GM06990 (cell line): ENCODE results near the gene GSTA3.
"Not testable (repeated sequence)": the region's sequence is repeated elsewhere in the genome, so short reads cannot be mapped to it uniquely, and the experiment has no call there.

Source experiments
- DNase-seq: peaks from one replicate; pipeline ENCODE4 v3.0.0-alpha.2; 2011; ENCODE audit not compliant: insufficient read length; ENCODE audit errors: extremely low read depth
- H3K27me3 ChIP-seq: replicated peaks from 2 replicates; pipeline ENCODE4 v1.6.0; 2011; ENCODE audit warnings: low read length; ENCODE audit not compliant: control insufficient read depth, insufficient read depth
- H3K36me3 ChIP-seq: 2 replicates; pipeline ENCODE4 v1.5.1; 2011; ENCODE audit warnings: low read length; ENCODE audit not compliant: control insufficient read depth, insufficient read depth
- H3K4me3 ChIP-seq: replicated peaks from 2 replicates; pipeline ENCODE4 v1.5.1; 2011; ENCODE audit warnings: low read depth, mild to moderate bottlenecking, control low read depth, low read length
- TF ChIP-seq, protein P1 (sequence below): IDR thresholded peaks from 2 replicates; pipeline ENCODE4 v1.5.1; 2011; ENCODE audit warnings: low read length, control low read depth, mild to moderate bottlenecking, inconsistent platforms; ENCODE audit not compliant: insufficient read depth, poor library complexity, severe bottlenecking

Gene GSTA3

DNA sequence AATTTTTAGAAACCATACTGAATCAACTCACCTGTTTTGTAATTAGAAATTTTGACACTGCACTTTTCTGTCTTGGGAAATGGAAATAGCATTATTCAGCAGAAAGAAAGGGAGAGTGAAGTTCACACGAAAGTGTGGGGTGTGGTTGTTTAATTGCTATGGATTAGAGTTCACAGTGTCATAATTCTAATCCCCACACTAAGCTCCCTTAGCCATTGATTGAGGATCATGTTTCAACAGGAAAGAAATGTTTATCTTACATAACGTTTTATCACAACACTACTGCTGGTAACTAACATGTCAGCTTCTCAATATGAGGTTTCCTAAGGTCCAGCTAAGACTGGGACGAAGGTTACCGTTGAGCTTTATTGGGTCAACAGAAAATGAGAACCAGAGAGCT lies 37.5 kb downstream of the GSTA3 start:
- TF ChIP-seq, protein P1, sequence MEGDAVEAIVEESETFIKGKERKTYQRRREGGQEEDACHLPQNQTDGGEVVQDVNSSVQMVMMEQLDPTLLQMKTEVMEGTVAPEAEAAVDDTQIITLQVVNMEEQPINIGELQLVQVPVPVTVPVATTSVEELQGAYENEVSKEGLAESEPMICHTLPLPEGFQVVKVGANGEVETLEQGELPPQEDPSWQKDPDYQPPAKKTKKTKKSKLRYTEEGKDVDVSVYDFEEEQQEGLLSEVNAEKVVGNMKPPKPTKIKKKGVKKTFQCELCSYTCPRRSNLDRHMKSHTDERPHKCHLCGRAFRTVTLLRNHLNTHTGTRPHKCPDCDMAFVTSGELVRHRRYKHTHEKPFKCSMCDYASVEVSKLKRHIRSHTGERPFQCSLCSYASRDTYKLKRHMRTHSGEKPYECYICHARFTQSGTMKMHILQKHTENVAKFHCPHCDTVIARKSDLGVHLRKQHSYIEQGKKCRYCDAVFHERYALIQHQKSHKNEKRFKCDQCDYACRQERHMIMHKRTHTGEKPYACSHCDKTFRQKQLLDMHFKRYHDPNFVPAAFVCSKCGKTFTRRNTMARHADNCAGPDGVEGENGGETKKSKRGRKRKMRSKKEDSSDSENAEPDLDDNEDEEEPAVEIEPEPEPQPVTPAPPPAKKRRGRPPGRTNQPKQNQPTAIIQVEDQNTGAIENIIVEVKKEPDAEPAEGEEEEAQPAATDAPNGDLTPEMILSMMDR: no peak
- Histone ChIP-seq H3K4me3 (no peak overlapping the region), H3K36me3 (no peaks in the 10 kb centered on the region), H3K27me3 (no peaks in the 10 kb centered on the region)
- no peak for DNase-seq

DNA sequence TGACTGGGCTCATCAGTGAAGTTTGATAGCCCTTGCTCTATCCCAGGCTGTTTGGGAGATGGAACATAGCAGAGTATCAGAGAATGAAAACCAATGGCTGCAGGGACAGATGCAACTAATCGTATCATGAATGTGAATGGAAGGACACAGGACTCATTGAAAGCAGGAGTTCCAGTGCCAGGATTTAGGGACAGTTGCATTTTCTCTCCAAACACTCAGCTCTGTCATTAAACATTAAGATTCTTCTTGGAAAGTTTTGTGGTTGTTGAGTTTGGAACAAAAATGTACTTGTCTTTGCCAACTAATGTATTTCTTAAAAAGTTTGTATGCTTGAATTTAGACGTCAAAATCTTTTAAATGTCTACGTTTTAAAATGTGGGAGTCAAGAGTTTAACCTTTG lies 37.9 kb downstream of the GSTA3 start:
- TF ChIP-seq, protein P1: no peak

DNA sequence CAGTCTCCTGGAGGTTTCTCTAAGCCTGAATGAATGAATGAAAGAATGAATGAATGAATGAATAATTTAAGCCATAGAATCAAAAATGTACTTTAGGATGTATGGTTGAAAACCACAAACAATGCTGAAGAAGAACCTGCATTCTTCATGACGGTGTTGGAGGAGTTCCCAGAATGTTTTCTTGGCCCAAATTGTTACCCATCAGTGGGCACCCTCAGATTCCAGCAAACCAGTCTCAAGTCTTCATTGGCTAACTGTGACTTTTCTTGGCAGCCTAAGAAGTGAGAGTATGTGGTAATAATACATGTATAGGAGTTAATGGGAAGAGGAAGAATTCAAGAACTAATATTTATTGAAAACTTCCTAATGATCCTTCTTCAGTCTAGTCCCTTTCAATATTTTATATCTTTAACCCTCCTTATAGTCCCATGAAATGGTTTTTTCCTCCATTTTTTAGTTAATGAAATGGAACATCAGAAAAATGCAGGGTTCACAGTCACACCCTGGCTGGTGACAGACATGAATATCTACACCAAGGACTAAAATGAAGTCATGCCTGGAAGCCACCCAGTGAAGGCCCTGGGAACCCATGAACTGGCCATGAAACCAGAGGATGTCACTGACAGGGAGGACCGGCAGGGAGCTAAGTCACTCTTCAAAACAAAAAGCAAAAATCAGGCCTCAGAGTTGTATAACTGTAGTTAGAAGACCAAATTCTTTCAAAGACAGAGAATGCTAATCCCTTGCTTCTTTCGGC lies 39.0 kb downstream of the GSTA3 start:
- not testable (repeated sequence) for H3K27me3 ChIP-seq, H3K36me3 ChIP-seq, DNase-seq, H3K4me3 ChIP-seq

More for the DNA sequence above, 37.9 kb downstream of the GSTA3 start:
- Histone ChIP-seq H3K4me3 (no peak overlapping the region), H3K27me3 (no peaks in the 10 kb centered on the region), H3K36me3 (no peaks in the 10 kb centered on the region)
- no peak for DNase-seq

DNA sequence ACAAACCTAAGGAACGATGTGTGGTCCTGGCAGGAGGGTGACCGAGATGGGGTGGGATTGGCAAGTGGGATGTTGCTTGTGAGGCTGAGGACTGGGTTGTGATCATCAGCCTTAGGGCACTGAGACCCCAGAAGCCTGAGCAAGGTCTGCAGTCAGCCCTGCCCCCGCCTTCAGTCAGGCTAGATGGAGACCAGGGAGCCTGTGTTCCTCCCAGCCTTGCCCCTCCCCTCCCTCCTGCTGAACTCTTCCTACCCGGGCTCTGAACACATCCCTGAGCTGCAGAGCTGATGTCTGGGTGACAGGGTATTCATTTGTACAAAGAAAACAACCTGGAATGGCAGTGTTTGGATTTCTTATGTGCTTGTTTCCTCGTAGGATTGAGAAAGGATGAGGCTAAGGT lies 40.6 kb downstream of the GSTA3 start:
- H3K4me3 ChIP-seq, H3K36me3 ChIP-seq, H3K27me3 ChIP-seq, DNase-seq: not testable (repeated sequence)

DNA sequence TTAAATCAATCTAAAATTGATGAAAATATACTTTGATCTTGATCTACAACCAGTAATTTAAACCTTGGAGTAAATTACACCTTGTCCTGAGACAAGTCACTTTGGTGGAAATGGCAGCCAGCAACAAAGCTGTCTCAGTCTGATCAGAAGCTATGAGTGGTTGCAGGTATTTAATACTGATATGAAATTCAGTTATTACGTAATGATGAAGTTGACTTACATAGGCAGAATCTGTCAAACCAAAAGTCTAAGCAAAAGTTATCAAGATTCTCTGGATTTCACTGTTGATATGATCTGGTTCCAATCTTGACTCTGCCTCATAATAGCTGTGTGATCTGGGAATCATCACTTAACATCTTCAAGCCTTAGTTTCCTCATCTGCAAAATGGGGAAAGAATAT lies 41.3 kb downstream of the GSTA3 start:
- H3K36me3 ChIP-seq: no peaks in the 10 kb centered on the region
- no peak overlapping the region for H3K4me3 ChIP-seq
- no peaks in the 10 kb centered on the region for H3K27me3 ChIP-seq
- DNase-seq: no peak
- TF ChIP-seq, protein P1: no peak

DNA sequence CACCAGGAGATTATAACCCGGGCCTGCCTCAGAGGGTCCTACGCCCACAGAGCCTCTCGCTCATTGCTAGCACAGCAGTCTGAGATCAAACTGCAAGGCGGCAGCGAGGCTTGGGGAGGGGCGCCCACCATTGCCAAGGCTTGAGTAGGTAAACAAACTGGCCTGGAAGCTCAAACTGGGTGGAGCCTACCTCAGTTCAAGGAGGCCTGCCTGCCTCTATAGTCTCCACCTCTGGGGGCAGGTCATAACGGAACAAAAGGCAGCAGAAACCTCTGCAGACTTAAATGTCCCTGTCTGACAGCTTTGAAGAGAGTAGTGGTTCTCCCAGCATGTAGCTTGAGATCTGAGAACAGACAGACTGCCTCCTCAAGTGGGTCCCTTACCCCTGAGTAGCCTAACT lies 48.3 kb downstream of the GSTA3 start:
- H3K4me3 ChIP-seq, DNase-seq, H3K36me3 ChIP-seq, H3K27me3 ChIP-seq: not testable (repeated sequence)

DNA sequence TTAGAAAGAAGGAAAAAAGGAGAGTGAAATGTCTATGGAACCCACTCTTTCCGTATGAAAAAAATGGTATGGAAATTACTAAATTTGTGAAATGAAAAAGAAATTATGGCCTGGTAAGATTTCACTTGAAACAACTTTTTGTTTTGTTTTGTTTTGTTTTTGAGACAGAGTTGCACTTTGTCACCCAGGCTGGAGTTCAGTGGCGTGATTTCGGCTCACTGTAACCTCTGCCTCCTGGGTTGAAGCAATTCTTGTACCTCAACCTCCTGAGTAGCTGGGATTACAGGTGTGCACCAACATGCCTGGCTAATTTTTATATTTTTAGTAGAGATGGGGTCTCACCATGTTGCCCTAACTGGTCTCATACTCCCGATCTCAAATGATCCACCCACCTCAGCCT lies 51.1 kb downstream of the GSTA3 start:
- Histone ChIP-seq H3K36me3 (no peaks in the 10 kb centered on the region), H3K27me3 (no peaks in the 10 kb centered on the region; the same call in 1 of the 2 replicates), H3K4me3 (no peak overlapping the region)
- TF ChIP-seq, protein P1: no peak
- DNase-seq: no peak

DNA sequence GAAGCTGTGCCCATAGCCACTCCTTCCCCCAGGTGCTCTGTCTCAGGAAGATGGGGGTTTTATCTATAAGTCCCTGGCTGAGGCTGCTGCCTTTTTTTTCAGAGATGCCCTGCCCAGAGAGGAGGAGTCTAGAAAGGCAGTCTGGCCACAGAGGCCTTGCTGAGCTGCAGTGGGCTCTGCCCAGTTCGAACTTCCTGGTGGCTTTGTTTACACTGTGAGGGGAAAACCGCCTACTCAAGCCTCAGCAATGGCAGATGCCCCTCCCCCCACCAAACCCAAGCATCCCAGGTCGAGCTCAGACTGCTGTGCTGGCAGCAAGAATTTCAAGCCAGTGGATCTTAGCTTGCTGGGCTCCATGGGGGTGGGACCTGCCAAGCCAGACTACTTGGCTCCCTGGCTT lies 53.4 kb downstream of the GSTA3 start:
- not testable (repeated sequence) for H3K27me3 ChIP-seq, DNase-seq, H3K36me3 ChIP-seq, H3K4me3 ChIP-seq
